Measurements from ENCODE around the gene MAP2K5.

The MAP2K5 gene

GRCh38 chr15:67521783-67522568 lies 20.5 kb upstream of the MAP2K5 start:
- peak overlapping the region; percentile 64 for H3K4me3 ChIP-seq (ENCODE audit: low read length)
- TF ChIP-seq CTCF (conservative IDR thresholded peaks at IDR 0.05; ENCODE audit: low read depth, low read length), result no peak
- DNase-seq (ENCODE audit: low read depth), result peak; percentile 46

GRCh38 chr15:67523330-67523729 lies 19.2 kb upstream of the MAP2K5 start:
- DNase-seq (ENCODE audit: low read depth), result no peak
- H3K4me3 ChIP-seq (ENCODE audit: low read length), result no peak overlapping the region
- TF ChIP-seq CTCF (conservative IDR thresholded peaks at IDR 0.05; ENCODE audit: low read depth, low read length), result no peak

- no peak overlapping the region for H3K4me3 ChIP-seq (ENCODE audit: low read length)
- no peak for TF ChIP-seq CTCF (conservative IDR thresholded peaks at IDR 0.05; ENCODE audit: low read depth, low read length)
- DNase-seq (ENCODE audit: low read depth), result no peak
Measured at GRCh38 chr15:67524235-67524634, 18.3 kb upstream of the MAP2K5 start.

- no peak for DNase-seq (ENCODE audit: low read depth)
- no peak for TF ChIP-seq CTCF (conservative IDR thresholded peaks at IDR 0.05; ENCODE audit: low read depth, low read length)
- no peak overlapping the region for H3K4me3 ChIP-seq (ENCODE audit: low read length)
Measured at GRCh38 chr15:67528513-67528912, 14.0 kb upstream of the MAP2K5 start.

GRCh38 chr15:67531379-67531914 lies 11.1 kb upstream of the MAP2K5 start:
- H3K4me3 ChIP-seq (ENCODE audit: low read length), result no peak overlapping the region
- TF ChIP-seq CTCF (conservative IDR thresholded peaks at IDR 0.05; ENCODE audit: low read depth, low read length), result no peak
- no peak for DNase-seq (ENCODE audit: low read depth)

GRCh38 chr15:67533873-67534272 lies 8.6 kb upstream of the MAP2K5 start:
- no peak for TF ChIP-seq CTCF (conservative IDR thresholded peaks at IDR 0.05; ENCODE audit: low read depth, low read length)
- DNase-seq (ENCODE audit: low read depth), result no peak
- no peak overlapping the region for H3K4me3 ChIP-seq (ENCODE audit: low read length)

GRCh38 chr15:67534360-67534759 lies 8.1 kb upstream of the MAP2K5 start:
- TF ChIP-seq CTCF (conservative IDR thresholded peaks at IDR 0.05; ENCODE audit: low read depth, low read length), result no peak
- H3K4me3 ChIP-seq (ENCODE audit: low read length), result no peak overlapping the region
- no peak for DNase-seq (ENCODE audit: low read depth)
